ENCODE results near the gene TRABD. TPM values are rescaled to one million over a fixed set of nuclear protein-coding genes. Genes with fewer than 3 reads are reported as not detected.
A peak's percentile ranks its signal among the peaks of the same experiment; 100 is the strongest.

TRABD gene
- total RNA-seq, 2 donors from 2014 or later = 43.6 to 116 TPM

DNA sequence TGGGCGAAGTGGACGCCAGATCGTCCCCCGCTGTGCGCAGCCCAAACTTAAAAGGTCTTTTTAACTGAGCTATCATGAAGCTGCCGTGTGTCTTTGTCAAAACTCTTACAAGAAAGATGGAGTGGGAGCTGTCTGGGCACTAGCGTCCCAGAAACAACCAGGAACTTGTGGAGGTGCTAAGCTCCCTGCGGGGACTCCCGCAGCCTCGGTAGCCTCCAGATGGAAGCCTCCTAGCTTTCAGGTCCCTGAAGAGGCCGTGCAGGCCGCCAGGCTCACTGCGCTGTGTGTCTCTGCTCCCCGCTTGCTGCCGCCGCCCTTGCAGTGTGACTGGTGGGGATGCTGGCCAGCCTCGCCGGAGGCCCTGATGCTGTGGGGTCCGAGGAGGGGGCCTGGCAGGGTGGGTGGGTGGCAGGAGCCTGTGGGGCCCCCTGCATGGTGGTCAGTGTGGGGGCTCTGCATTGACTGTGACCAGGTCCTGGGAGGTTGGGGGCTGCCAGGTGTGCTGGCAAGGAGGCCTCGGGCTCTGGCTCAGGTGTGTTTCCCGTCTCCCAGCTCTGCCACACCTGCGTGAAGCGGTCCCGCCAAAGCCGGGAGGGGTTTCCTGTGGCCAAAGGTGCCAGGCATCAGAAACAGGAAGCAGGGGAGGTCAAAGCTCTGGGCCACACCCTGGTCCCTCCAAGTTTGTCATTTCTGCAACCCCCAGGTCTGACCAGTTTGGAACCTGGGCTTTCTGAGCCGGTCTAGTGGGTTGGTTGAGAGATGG is 1.2 kb downstream of the TRABD start:
- DNase-seq = peak; percentile 81
- no peaks in the 10 kb centered on the region for H3K9me3 ChIP-seq
- H3K27ac ChIP-seq = peak overlapping the region; percentile 56
- no peaks in the 10 kb centered on the region for H3K36me3 ChIP-seq
- H3K27me3 ChIP-seq = no peaks in the 10 kb centered on the region
- TF ChIP-seq, protein P1, sequence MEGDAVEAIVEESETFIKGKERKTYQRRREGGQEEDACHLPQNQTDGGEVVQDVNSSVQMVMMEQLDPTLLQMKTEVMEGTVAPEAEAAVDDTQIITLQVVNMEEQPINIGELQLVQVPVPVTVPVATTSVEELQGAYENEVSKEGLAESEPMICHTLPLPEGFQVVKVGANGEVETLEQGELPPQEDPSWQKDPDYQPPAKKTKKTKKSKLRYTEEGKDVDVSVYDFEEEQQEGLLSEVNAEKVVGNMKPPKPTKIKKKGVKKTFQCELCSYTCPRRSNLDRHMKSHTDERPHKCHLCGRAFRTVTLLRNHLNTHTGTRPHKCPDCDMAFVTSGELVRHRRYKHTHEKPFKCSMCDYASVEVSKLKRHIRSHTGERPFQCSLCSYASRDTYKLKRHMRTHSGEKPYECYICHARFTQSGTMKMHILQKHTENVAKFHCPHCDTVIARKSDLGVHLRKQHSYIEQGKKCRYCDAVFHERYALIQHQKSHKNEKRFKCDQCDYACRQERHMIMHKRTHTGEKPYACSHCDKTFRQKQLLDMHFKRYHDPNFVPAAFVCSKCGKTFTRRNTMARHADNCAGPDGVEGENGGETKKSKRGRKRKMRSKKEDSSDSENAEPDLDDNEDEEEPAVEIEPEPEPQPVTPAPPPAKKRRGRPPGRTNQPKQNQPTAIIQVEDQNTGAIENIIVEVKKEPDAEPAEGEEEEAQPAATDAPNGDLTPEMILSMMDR (IDR thresholded peaks at IDR 0.05) = no peak
- intact Hi-C loops (cut with DNase I) = no loop called here
- peaks cover 30% of the 10 kb centered on the region for H3K4me1 ChIP-seq
- peak overlapping the region; percentile 78 to 81 for H3K9ac ChIP-seq (ENCODE audit: low read depth in 2 of 2, low read length in 2 of 2)
- H3K4me3 ChIP-seq = peak overlapping the region; percentile 80

DNA sequence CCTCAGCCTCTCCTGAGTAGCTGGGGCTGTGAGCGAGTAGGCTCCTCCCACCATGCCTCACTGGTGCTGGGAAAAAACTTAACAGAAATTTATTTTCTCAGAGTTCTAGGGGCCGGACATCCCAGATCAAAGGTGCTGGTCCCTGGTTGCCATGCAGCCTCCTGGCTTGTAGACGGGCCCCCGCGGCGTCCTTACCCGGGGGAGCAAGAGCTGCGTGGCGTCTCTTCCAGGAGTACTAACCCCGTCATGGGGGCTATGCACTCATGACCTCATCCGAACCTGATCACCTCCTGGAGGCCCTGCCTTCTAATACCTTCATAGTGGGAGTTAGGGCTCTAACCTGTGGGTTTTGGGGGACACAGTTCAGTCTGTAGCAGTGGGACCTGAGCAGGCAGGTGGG is 2.6 kb downstream of the TRABD start:
- Histone ChIP-seq H3K27me3 (no peaks in the 10 kb centered on the region), H3K4me1 (peaks cover 35% of the 10 kb centered on the region), H3K4me3 (no peak overlapping the region), H3K27ac (no peak overlapping the region), H3K36me3 (no peaks in the 10 kb centered on the region), H3K9me3 (no peaks in the 10 kb centered on the region), H3K9ac (ENCODE audit: low read depth in 2 of 2, low read length in 2 of 2) (peak overlapping the region in 1 of 2 donors; percentile 84)
- DNase-seq = no peak
- TF ChIP-seq, protein P1 (IDR thresholded peaks at IDR 0.05) = no peak
- intact Hi-C loops (cut with DNase I) = no loop called here

DNA sequence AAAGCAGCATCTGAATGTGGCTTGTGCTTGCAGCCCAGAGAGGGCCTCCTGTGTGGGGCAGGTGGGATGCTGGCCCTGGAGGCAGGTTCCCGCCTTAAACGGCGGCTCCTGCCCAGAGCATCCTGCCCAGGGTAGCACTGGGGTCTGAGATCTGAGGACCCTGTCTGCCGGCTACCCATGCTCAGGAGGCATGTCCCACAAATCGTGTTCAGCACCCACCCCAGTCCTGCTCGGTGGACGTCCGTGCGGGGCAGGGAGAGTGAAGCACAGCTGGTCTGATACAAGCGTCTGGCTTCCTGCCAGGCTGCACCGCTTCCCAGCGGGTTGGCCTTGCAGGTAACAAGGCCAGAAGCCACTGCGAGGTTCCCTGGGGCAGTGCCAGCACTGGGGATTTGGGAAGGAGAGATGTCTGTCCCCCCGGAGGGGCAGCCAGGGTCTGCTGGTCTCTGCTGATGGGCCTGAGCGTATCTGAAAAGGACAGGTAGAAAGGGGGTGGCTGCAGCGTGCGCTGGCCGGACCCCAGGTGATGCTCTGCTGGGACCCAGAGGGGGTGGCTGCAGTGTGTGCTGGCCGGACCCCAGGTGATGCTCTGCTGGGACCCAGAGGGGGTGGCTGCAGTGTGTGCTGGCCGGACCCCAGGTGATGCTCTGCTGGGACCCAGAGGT is 3.6 kb downstream of the TRABD start:
- Histone ChIP-seq H3K4me1 (peaks cover 31% of the 10 kb centered on the region), H3K9me3 (no peaks in the 10 kb centered on the region), H3K27me3 (no peaks in the 10 kb centered on the region), H3K9ac (ENCODE audit: low read depth in 2 of 2, low read length in 2 of 2) (peak overlapping the region; percentile 46 to 84), H3K4me3 (no peak overlapping the region), H3K27ac (peak overlapping the region; percentile 91), H3K36me3 (no peaks in the 10 kb centered on the region)
- TF ChIP-seq, protein P1 (IDR thresholded peaks at IDR 0.05) = no peak
- intact Hi-C loops (cut with DNase I) = no loop called here
- DNase-seq = peak; percentile 64

DNA sequence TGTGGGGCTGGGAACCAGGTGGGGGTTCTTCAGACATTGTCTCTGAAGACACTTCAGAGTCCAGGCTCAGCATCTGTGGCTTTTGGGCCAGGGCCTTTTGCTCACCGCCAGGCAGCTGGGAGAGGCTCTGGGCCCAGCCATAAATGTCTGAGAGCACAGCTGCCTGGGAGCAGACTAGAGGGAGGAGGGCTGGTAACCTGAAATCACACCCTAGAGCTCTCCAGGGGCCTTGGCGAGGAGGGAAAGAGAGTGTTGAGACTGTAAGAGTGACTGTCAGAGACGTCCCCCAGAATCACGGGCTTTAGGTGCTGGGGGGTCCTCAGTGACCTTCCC is 4.1 kb downstream of the TRABD start:
- peak; percentile 67 for DNase-seq
- Histone ChIP-seq H3K36me3 (peaks cover 4% of the 10 kb centered on the region), H3K27me3 (no peaks in the 10 kb centered on the region), H3K4me1 (peaks cover 28% of the 10 kb centered on the region), H3K9ac (ENCODE audit: low read depth in 2 of 2, low read length in 2 of 2) (peak overlapping the region; percentile 84 to 87), H3K27ac (peak overlapping the region; percentile 91), H3K9me3 (no peaks in the 10 kb centered on the region), H3K4me3 (peak overlapping the region; percentile 55)
- TF ChIP-seq, protein P1 (IDR thresholded peaks at IDR 0.05) = no peak
- intact Hi-C loops (cut with DNase I) = no loop called here

DNA sequence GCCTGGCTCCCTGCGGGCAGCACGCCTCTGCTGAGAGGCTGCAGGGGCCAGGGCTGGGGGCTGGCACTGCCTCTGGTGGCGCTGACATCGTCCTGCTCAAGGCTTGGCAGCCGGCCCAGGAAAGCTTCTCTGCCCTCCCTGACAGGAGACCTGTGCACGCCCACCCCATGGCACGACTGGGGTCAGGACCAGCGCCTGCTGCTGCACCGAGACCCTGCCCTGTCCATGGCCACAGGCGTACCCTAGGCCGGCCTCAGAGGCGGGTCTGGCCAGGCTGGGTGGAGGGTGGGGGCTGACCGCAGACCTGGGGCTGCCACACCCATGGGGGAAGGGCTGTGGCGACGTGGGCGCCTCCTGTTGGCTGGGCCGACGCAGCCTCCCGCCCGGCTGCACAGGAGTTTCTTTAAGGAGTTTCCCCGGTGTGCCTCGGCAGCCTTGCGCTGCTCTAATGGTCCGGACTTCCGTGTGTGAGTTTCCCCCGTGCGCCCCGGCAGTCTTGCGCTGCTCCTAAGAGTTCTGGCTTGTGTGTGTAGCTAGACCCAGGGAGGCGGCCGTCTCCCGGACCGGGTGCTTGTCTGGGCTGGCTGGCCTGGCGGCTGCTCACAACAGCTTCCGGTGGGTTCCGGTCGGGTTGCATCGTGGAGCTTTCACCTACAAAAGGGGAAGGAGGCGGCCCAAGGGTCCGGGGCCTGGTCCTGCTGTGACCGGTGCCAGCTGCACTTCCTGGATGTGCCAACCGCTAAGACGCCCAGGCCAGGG is 4.6 kb downstream of the TRABD start:
- intact Hi-C loops (cut with DNase I) = no loop called here
- Histone ChIP-seq H3K36me3 (peaks cover 7% of the 10 kb centered on the region), H3K4me1 (peaks cover 28% of the 10 kb centered on the region), H3K27me3 (no peaks in the 10 kb centered on the region), H3K4me3 (peak overlapping the region; percentile 55), H3K9ac (ENCODE audit: low read depth in 2 of 2, low read length in 2 of 2) (peak overlapping the region; percentile 84 to 87), H3K27ac (peak overlapping the region; percentile 91), H3K9me3 (no peaks in the 10 kb centered on the region)
- TF ChIP-seq, protein P1 (IDR thresholded peaks at IDR 0.05) = peak; percentile 49
- peak; percentile 90 for DNase-seq
